GM19025 (cell line): ENCODE data around the gene SOX9.
"Not testable (repeated sequence)": the region's sequence is repeated elsewhere in the genome, so short reads cannot be mapped to it uniquely, and the experiment has no call there.

Experiments
- ATAC-seq: cut with Tn5 transposase; IDR thresholded peaks from one replicate; pipeline ENCODE4 v1.9.1; 2021; ENCODE audit warnings: mild to moderate bottlenecking, low read depth, moderate library complexity; ENCODE audit not compliant: unreplicated experiment

Gene SOX9

GRCh38 chr17:72110231-72110941, 10.4 kb upstream of the SOX9 start:
- no peak for ATAC-seq

DNA sequence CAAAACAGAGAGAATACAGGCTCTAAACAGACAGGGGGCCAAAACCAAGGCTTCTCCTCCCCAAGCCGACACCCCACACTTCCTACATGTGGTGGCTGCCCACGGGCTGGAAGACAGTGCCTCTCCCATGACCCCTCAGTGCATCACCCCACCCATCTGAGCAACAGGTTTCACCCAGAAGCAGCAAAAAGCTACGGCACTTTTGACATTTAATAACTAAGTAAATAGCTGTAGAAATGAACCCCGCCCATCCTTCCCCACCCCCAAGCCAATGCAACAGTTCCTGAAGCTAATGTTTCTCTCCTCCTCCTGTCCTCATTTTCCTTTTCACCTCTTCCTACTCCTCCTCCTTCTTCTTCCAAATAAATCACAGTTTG, 9.9 kb upstream of the SOX9 start:
- no peak for ATAC-seq

DNA sequence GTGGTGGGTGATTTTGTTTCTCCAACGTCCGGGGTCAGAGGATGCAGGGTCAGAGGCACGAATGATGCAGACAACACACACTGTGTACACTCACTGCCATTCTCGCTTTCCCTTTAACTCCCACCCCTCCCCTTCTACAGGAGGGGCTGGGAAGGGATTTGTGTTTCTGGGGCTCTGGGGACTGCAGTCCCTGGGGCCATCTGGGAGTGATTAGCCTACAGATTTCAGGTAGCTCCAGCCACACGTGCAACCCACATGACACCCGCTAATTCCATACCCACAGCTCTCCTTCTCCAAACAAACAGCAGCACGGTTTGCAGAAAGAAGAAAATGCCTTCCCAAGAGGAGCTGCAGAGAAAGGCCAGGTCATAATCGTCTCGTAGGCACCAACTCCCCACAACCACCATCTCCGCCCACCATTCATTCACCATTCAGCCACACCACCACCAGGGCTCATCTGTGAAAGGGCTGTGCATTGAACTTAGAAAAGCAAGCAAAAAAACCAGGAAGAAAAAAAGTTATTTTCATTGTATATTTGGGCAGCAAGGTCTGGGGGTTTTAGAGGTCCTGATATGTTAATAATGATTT, 9.4 kb upstream of the SOX9 start:
- no peak for ATAC-seq

DNA sequence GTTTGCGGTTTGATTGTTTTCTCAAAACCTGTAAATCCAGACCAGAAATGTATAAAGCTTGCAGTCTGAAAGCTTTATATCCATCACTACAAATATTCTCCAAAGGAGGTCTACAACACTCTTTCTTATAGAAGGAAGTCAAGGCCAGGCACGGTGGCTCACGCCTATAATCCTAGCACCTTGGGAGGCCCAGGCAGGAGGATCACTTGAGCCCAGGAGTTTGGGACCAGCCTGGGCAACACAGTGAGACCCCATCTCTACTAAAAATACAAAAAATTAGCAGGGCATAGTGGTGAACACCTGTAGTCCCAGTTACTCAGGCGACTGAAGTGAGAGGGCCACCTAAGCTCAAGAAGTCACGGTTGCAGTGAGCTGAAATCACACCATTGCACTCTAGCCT, 8.9 kb upstream of the SOX9 start:
- ATAC-seq: not testable (repeated sequence)

DNA sequence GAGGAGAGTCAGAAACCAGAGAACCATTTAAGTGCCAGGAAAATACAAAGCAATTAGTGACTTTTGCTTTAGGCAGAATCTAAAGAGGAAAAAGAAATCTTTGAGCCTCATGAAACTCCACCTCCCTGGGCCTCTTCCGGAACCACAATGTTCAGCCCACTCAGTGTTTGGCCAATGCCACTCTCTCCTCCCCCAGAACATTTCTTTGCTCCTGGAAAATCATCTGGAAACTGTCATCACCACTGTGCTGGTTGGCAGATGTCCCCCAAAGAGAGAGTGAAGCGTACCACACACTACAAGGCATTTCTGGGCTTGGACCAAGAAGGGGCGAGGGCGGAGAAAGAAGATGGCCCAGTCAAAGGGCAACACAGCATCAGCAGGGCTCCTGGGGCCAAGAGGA, 7.1 kb upstream of the SOX9 start:
- ATAC-seq: no peak

DNA sequence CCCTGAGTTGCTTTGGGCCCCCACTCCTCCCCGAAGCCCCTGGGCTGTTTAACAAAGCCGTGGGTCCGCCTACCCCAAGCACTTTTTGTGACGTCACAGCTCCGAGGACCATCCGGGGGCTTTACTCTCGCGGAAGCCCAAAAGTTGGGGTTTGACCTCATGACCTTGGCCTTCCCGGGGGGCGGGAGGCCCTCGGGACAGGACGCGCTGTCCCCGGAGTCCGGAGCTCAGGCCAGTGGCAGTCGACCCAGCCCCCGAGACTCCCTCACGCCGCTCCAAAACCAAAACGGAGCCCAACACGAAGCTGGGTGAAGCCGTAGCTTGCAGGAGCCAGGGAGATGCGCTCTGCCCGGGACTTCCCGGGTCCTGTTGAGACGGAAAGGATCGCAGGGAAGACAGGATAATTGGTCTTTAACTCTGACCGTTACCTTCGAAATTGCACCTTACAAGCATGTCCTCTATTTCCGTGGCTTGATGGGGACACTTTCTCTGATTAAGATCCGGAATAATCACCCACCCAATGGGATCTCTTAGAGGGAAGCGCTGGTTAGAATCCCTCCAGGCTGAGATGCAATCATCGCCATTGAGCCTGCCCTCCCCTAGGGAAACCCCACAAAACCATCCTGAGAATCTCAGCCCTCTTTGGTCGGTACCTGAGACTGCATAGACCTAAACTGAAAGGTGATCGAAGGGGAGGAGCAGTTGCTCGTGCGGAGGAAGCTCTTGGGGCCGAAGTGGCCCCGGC, 4.9 kb upstream of the SOX9 start:
- no peak for ATAC-seq

- no peak for ATAC-seq
Measured at GRCh38 chr17:72116661-72117521, 3.9 kb upstream of the SOX9 start.

DNA sequence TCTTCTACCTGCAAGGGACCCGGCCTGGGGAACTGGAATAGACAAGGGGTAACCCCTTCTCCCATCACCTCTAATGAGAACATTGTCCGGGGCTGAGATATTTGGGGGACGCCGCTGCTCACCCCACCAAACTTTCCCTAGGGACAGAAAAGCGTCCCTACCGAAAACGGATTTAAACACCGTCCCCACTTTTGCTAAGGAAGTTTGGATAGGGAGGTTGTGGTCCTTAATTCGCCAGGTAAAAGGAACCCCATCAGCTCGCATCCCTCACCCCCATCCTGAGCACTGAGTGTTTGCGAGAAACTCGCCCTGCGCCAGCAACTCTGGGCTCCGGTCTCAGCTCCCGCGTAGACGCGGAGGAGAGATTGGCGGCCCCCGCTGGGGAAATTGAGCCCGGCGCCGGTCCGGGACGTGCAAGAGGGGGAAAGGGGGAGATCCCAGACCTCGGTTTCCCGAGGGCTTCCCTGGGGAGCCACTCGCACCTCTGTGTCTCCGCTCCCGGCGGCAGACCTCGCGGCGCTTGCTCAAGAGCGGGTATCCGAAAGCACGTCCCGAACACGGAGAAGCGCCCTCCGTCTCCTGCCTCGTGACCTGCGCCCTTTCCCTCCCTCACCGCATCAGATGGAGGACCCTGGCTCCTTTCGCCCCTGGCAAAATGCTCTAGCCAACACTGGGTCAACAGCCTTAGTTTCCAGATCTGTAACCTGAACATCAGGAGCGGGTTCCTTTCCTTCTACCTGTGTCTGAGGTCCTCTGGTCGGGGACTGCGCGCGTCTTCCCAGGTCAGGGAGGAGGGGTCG, 3.1 kb upstream of the SOX9 start:
- no peak for ATAC-seq

GRCh38 chr17:72118335-72119076, 2.3 kb upstream of the SOX9 start:
- no peak for ATAC-seq

GRCh38 chr17:72119077-72119872, 1.5 kb upstream of the SOX9 start:
- ATAC-seq: no peak

DNA sequence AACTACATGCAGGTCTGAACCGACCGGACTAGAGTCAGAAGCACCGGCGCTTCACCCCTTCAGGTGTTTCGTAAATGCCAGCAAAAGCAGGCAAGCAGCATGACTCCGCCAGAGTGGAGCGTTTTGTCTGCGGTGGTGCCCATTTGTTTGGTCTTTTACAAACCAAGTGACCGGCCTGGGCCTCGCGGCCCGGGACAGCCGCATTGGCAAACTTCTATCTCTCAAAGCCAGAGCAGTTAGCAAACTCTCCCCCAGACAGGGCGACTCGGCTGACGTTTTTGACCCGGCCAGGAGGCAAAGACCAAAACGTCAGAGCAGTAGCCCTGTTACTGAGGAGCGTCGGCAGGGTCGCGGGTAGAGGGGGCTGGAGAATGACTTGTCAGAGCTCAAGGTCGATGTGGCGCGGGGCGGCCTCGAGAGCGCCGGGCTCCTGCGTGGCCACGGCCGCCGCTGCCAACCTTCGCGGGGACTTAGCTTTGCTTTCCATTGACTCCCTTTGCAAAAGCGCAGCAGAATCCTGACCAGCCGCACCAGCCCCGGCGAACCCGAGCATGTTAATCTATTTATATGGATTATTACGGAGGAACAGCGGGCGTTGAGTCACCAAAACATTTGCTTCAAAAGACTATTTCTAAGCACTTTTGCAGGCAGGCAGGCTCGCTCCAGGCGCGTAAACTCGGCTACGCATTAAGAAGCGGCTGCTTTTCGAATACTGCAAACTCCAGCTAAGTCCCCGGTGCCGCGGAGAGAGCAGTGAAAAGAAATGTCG, 763 bp upstream of the SOX9 start:
- no peak for ATAC-seq

GRCh38 chr17:72121164-72122009, 567 bp downstream of the SOX9 start:
- ATAC-seq: no peak

- no peak for ATAC-seq
Measured at GRCh38 chr17:72122010-72122764, 1.4 kb downstream of the SOX9 start.

- ATAC-seq: no peak
Measured at GRCh38 chr17:72122765-72123529, 2.1 kb downstream of the SOX9 start.
